Esophagus muscularis mucosa (tissue), 4 donors: Measurements from ENCODE around the gene KIF26B. TPM values are rescaled to one million over a fixed set of nuclear protein-coding genes. Genes with fewer than 3 reads are reported as not detected.
A peak's percentile ranks its signal among the peaks of the same experiment; 100 is the strongest.

Experiments used
- DNase-seq: peaks from one replicate; pipeline ENCODE4 v3.0.0-alpha.2; 2017; ENCODE audit errors: extremely low spot score
- H3K27ac ChIP-seq, 4 donors: fragments of 200-600 bp; sonication (generic); replicated peaks in 1 of 4; 1 replicate in 3 of 4; 2 replicates in 1 of 4; pipeline ENCODE4 v1.5.1; 2016 to 2019; ENCODE audit warnings: mild to moderate bottlenecking in 1 of 4
- H3K27me3 ChIP-seq, 4 donors: fragments of 200-600 bp; sonication (generic); one replicate each; pipeline versions ENCODE4 v1.5.1 to v1.6.0; 2016 to 2019
- H3K36me3 ChIP-seq, 4 donors: fragments of 200-600 bp; sonication (generic); one replicate each; pipeline ENCODE4 v1.5.1; 2016 to 2019
- H3K4me1 ChIP-seq, 4 donors: fragments of 200-600 bp; sonication (generic); one replicate each; pipeline ENCODE4 v1.5.1; 2016 to 2019
- H3K4me3 ChIP-seq, 4 donors: fragments of 200-600 bp; sonication (generic); 1 replicate in 2 of 4; 2 replicates in 2 of 4; pipeline ENCODE4 v1.5.1; 2016 to 2019; ENCODE audit warnings: mild to moderate bottlenecking in 4 of 4, moderate library complexity in 1 of 4
- H3K9me3 ChIP-seq, 4 donors: fragments of 200-600 bp; sonication (generic); 1 replicate in 3 of 4; 2 replicates in 1 of 4; pipeline ENCODE4 v1.5.1; 2016 to 2019
- EP300 ChIP-seq: sonication (generic); formaldehyde crosslinking; IDR thresholded peaks from one replicate; pipeline ENCODE4 v1.6.1; 2017; ENCODE audit warnings: antibody characterized with exemption
- POLR2A ChIP-seq: fragments of 450-650 bp; IDR thresholded peaks from one replicate; pipeline ENCODE4 v1.6.1; 2017; ENCODE audit warnings: antibody characterized with exemption, moderate library complexity, mild to moderate bottlenecking, low read depth
- POLR2AphosphoS5 ChIP-seq, 2 donors: sonication (generic); formaldehyde crosslinking; IDR thresholded peaks; one replicate each; pipeline ENCODE4 v1.6.1; 2017; ENCODE audit warnings: antibody characterized with exemption in 2 of 2
- WGBS: methylation state at CpG from one replicate; pipeline ENCODE4 v1.1.5; 2018; 5-methylcytosine and 5-hydroxymethylcytosine counted together
- intact Hi-C: fragments of 100-400 bp; cut with DNase I; formaldehyde crosslinking; loops from one replicate; pipeline ENCODE4 v1.15.1; 2023
- total RNA-seq, 4 donors: library from RNA; depleted of rRNA; stranded (reverse); fragments of >200 nt; gene quantifications; one replicate each; pipeline versions ENCODE4 v1.1.0 to v1.2.1, GENCODE V29; 2016
- TF ChIP-seq, protein P1 (sequence below), 3 experiments: fragments of 200-600 bp in 2 of 3; fragments of 450-650 bp in 1 of 3; sonication (generic) in 2 of 3; IDR thresholded peaks; one replicate each; pipeline ENCODE4 v1.5.1; 2017 to 2019; ENCODE audit warnings: antibody characterized with exemption in 3 of 3, mild to moderate bottlenecking in 2 of 3, moderate library complexity in 1 of 3

KIF26B gene
- total RNA-seq, 4 donors from 2014 or later = 0.13 to 3.7 (median 1.3) TPM

DNA sequence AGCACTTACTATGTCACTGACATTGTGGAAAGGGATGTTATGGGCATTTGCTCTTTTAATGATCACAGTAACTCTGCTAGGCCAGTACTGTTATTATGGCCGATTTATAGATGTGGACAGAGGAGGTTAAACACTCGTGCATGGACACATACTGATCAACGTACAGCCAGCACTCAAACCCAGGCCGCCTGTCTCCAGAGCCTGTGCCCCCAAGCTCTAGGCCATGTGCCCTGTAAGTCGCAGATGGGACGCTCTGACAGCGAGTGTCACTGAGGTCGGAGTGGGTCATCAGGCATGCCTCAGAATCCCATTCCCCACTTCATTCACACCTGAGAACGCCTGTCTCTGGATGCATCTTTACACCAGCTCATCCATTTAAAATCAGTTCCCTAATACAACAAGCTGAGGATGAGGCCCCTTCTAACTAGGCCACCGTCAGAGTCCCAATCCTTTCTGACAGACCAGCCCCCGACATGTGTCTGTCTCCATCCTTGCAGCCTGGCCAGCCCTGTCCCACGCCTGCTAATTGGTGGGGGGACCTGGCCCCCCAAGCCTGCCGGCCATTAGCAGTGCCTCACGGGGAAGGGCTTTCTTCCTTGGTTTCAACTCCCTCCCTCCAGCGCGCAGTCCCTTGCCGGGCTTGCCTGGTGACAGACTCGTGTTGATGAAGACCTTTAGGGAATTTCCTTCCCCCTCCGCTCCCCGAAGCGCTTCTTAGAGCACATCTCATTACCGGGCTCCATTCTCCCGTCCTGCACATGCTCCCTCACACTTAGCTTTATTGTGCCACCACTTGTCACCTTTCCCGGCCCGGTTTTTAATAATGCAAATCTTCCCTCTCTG is 436.8 kb downstream of the KIF26B start:
- H3K9me3 ChIP-seq = no peaks in the 10 kb centered on the region
- DNase-seq = no peak
- intact Hi-C loops = no loop called here
- no peaks in the 10 kb centered on the region for H3K4me1 ChIP-seq
- no peak overlapping the region for H3K27ac ChIP-seq
- no peak overlapping the region for H3K4me3 ChIP-seq
- 90% methylated on average over 22 of the region's 25 CpGs for WGBS
- H3K36me3 ChIP-seq = no peaks in the 10 kb centered on the region
- no peaks in the 10 kb centered on the region for H3K27me3 ChIP-seq
- no peak for TF ChIP-seq POLR2A
- no peak for TF ChIP-seq POLR2AphosphoS5 (IDR thresholded peaks at IDR 0.05)
- TF ChIP-seq, protein P1, sequence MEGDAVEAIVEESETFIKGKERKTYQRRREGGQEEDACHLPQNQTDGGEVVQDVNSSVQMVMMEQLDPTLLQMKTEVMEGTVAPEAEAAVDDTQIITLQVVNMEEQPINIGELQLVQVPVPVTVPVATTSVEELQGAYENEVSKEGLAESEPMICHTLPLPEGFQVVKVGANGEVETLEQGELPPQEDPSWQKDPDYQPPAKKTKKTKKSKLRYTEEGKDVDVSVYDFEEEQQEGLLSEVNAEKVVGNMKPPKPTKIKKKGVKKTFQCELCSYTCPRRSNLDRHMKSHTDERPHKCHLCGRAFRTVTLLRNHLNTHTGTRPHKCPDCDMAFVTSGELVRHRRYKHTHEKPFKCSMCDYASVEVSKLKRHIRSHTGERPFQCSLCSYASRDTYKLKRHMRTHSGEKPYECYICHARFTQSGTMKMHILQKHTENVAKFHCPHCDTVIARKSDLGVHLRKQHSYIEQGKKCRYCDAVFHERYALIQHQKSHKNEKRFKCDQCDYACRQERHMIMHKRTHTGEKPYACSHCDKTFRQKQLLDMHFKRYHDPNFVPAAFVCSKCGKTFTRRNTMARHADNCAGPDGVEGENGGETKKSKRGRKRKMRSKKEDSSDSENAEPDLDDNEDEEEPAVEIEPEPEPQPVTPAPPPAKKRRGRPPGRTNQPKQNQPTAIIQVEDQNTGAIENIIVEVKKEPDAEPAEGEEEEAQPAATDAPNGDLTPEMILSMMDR (IDR thresholded peaks at IDR 0.05) = no peak
- TF ChIP-seq EP300 = no peak

DNA sequence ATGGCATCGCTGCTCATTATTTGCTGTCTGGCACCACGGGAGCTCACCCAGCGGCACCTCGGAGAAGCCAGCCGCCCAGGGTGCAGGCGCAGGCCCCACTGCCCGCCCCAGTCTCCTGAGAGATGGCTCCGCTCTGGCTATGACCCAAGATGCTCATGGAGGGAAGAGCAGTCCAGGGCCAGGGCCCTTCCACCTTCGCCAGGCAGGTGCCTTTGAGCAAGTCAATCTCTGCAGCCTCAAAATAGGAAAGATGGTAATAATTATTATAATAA is 437.3 kb downstream of the KIF26B start:
- no peak overlapping the region for H3K4me3 ChIP-seq
- H3K27ac ChIP-seq = no peak overlapping the region
- no peaks in the 10 kb centered on the region for H3K9me3 ChIP-seq
- H3K4me1 ChIP-seq = no peaks in the 10 kb centered on the region
- H3K27me3 ChIP-seq = no peaks in the 10 kb centered on the region
- intact Hi-C loops = no loop called here
- 93% methylated on average over 9 of the region's 9 CpGs for WGBS
- TF ChIP-seq, protein P1 (IDR thresholded peaks at IDR 0.05) = no peak
- TF ChIP-seq EP300 (no peak), POLR2AphosphoS5 (IDR thresholded peaks at IDR 0.05) (no peak), POLR2A (no peak)
- no peaks in the 10 kb centered on the region for H3K36me3 ChIP-seq
- DNase-seq = no peak

DNA sequence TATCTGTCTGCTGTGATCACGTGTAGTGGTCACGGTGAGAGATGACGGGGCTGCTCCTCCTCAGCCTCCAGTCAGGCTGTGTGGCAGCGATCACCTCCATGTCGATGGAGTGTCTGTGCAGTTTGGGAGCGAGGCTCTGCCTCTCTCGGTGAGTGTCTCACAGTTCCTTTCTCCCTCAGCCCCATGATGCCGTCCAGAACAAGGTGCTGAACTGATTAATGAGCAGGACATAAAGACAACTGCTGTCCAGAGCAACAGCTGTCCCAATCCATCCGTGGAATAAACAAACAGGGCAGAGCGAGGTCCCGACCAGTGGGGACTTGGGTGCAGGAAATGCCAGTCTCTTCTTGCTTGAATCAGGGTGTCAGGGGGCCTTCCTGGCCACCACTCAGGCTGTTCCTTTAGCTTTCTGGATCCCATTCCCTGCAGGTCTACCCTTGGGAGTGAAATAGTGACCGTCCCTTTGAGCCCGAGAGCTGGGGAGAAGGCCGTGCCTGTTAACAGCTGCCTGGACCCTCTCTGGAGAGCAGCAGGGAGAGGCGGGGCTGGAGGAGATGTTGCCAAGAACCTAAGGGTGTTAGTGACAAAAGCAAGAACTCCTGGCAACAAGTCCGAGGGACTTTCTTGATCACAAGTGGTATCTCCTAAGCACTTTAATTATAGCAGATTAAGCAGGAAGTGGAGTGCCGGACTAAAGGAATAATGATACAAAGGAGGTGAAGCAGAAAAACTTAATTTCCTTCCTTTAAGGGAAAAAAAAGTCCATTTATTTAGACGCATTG is 443.9 kb downstream of the KIF26B start:
- WGBS = 58% methylated on average over 16 of the region's 18 CpGs
- peak overlapping the region in 2 of 4 donors; percentile 3 to 34 for H3K27ac ChIP-seq
- H3K27me3 ChIP-seq = no peaks in the 10 kb centered on the region
- intact Hi-C loops = no loop called here
- H3K4me3 ChIP-seq = peak overlapping the region in 2 of 4 donors; percentile 0 to 7
- no peak for DNase-seq
- H3K9me3 ChIP-seq = no peaks in the 10 kb centered on the region
- H3K36me3 ChIP-seq = no peaks in the 10 kb centered on the region
- no peak for TF ChIP-seq POLR2A
- TF ChIP-seq, protein P1 (IDR thresholded peaks at IDR 0.05) = no peak
- no peak for TF ChIP-seq EP300
- TF ChIP-seq POLR2AphosphoS5 (IDR thresholded peaks at IDR 0.05) = no peak
- H3K4me1 ChIP-seq = peaks cover 6 to 24% (median 18%) of the 10 kb centered on the region in 4 donors

DNA sequence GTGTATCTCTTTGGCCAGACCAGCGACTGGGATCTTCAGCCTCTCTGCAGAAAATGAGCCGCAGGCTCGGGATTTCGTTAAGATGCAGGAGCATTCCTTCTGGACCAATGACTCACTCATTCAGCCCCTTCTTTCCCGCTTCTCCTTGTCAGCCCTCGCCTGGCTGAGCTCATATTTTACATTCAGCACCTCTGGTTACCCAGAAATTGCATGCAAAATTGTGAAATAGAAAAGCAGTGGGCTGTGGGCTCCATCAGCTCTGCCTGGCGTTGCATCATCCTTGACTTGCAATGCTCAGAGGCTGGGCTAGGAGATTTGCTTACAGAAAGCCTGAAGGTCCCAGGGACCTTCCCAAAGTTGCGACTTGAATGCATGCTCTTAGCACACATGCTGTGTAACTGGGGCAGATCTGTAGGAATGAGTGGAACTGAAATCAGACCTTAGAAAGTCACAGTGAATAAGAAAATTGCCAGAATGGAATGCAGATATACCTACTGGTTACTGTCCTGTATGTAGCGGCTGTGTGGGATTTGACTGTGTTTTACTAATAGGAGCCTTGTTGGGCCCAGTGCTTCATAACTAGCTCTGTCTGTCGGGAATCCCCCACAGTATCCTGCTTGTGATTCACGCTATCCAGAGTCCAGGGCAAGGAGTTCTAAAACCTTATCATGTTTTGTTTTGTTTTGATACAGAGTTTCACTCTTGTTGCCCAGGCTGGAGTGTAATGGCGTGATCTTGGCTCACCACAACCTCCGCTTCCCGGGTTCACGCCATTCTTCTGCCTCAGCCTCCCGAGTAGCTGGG is 444.8 kb downstream of the KIF26B start:
- no peaks in the 10 kb centered on the region for H3K36me3 ChIP-seq
- TF ChIP-seq POLR2A = no peak
- TF ChIP-seq POLR2AphosphoS5 (IDR thresholded peaks at IDR 0.05) = peak; percentile 34 to 59
- peak; percentile 60 for TF ChIP-seq EP300
- TF ChIP-seq, protein P1 (IDR thresholded peaks at IDR 0.05) = no peak
- intact Hi-C loops = no loop called here
- H3K4me3 ChIP-seq = peak overlapping the region in 2 of 4 donors; percentile 0 to 7
- 57% methylated on average over 16 of the region's 16 CpGs for WGBS
- H3K27ac ChIP-seq = peak overlapping the region in 1 of 4 donors; percentile 3
- no peaks in the 10 kb centered on the region for H3K27me3 ChIP-seq
- H3K9me3 ChIP-seq = no peaks in the 10 kb centered on the region
- no peak for DNase-seq
- peaks cover 6 to 24% (median 18%) of the 10 kb centered on the region in 4 donors for H3K4me1 ChIP-seq
